ENCODE measurements around the gene DAZAP2.
A peak's percentile ranks its signal among the peaks of the same experiment; 100 is the strongest.
"Not testable (repeated sequence)": the region's sequence is repeated elsewhere in the genome, so short reads cannot be mapped to it uniquely, and the experiment has no call there.

The DAZAP2 gene

DNA sequence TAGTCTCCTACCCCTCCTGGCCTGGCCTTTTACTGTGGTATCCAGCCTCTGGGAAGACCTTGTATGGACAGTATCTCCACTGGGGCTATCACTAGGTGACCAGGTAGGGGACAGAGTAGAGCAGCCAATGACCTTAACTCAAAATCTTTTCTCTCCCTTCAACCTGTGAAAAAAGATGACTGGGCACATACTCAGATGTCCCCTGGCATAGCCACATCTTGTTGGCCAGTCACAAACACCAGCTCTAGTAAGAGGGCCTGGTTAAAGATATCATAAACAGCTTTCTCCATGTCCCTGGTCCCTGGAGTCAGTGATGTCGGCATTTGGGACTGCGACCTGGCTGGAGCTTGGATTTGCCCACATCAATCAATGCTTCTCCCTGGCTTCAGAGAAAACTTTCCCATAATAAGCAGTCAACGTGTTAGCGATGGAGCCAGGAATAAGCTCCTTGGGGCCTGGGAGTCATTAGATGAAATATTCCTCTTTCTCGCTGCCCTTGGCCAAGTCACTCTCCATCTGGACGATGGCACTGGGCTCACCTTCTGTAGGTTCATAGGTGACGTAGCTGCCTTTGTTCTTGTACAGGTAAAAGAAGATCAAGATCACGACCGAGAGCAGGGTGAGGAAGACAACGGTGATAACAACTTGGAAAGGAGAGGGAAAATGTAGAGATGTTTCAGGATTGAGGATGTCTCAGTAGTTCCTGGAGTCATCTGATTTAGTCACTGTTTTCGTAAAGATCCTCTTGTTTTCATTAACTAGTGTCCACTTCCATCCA lies 7.0 kb downstream of the DAZAP2 start:
- TF ChIP-seq JUND (IDR thresholded peaks at IDR 0.05; ENCODE audit: low read depth) = no peak
- in situ Hi-C loops (cut with HindIII; ENCODE audit: low pct_unique_long_range_greater_than_20kb, low sequenced_read_pairs) = no loop called here
- no peak for DNase-seq (ENCODE audit: low read depth in 1 of 2, low spot score in 1 of 2)

DNA sequence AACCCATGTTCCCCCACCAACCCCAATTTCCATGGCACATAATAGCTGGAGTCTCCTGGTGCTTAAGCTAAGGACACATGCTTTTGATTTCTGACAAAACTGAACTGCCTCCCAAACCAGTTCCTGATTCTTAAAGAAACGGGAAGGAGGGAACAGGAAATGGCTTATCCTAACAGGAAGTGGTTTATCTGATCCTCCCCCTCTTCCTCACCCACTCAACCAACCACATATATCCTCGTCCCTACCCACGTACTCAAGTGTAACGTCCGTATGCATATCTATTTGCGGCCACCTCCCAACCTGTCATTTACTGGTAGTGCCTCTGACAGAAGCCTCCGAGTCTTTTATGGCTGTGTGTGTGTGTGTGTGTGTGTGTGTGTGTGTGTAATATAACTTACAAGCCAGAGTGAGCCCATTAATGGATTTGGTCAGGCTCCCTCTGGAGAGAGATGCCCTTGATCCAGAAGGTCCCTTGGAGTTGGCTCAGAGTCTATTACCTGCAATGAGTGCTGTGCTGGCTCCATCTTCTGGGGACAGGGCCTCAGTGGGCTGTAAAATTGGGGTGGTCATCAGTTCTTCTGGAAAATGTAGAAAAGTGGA lies 7.7 kb downstream of the DAZAP2 start:
- TF ChIP-seq JUND (IDR thresholded peaks at IDR 0.05; ENCODE audit: low read depth) = no peak
- peak in 1 of 2 experiments; percentile 44 for DNase-seq (ENCODE audit: low read depth in 1 of 2, low spot score in 1 of 2)
- in situ Hi-C loops (cut with HindIII; ENCODE audit: low pct_unique_long_range_greater_than_20kb, low sequenced_read_pairs) = no loop called here

DNA sequence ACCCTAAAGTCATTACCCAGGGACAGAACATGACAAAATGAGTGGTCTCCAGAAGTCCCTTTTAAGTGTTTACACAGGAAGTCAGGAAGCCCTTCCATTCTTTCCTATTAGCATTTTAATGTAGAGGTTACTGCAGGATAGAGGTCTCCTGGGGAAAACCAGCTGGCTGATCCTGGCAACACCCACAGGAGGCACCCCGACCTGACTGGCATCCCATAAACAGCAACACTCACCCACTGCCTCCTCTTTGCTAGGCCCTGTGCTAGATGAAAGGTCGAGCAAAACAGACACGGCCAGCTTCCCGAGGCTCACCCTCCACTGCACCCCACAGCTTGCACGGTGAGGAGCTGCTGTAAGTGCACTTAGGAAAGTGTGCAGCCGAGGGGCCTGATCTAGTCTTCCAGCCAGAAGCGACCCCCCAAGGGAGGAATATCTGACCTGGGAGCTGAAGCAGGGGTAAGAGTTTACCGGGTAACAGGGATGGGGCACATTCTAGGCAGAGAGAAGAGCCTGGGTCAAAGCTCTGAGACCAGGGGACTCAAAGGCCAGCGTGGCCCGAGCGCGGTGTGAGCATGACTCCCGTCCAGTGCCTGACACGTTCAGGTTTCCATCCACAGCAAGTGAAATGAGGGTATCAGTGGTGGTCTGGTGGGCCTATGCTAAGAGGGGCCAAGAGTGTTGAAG lies 9.0 kb downstream of the DAZAP2 start:
- TF ChIP-seq JUND (IDR thresholded peaks at IDR 0.05; ENCODE audit: low read depth) = no peak
- DNase-seq (ENCODE audit: low read depth in 1 of 2, low spot score in 1 of 2) = no peak
- in situ Hi-C loops (cut with HindIII; ENCODE audit: low pct_unique_long_range_greater_than_20kb, low sequenced_read_pairs) = no loop called here

DNA sequence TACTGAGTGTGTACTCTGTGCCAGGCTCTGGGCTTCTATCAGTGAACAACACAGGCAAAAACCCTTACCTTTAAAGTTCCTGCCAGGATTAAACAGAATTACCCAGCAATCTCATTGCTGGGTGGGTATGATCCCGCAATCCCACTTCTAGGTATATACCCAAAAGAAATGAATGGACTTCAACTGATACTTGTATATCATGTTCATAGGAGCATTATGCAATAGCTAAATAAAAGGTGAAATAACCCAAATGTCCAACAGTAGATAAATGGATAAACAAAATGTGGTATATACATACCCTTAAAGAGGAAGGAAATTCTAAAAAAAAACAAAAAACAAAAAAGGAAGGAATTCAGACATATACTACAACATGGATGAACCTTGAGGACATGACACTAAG lies 14.7 kb downstream of the DAZAP2 start:
- no peak for DNase-seq (ENCODE audit: low read depth in 1 of 2, low spot score in 1 of 2)
- TF ChIP-seq JUND (IDR thresholded peaks at IDR 0.05; ENCODE audit: low read depth) = no peak
- in situ Hi-C loops (cut with HindIII; ENCODE audit: low pct_unique_long_range_greater_than_20kb, low sequenced_read_pairs) = no loop called here

DNA sequence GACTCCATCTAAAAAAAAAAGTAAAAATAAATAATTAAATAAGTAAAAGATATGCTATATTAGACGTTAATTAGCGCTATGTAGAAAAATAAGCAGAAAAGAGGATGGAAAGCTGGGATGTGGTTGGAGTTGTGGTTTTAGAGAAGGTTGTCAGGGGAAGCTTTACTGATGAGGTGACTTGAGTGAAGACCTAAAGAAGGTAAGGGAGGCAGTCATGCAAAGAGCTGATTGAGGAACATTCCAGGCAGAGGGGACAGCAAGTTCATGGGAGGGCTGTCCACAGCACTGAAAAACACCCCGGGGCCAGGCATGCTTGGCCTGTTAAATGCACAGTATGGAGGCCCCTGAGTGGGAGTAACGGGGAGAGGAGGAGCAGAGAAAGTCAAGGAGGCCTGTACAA lies 15.9 kb downstream of the DAZAP2 start:
- no peak for TF ChIP-seq JUND (IDR thresholded peaks at IDR 0.05; ENCODE audit: low read depth)
- in situ Hi-C loops (cut with HindIII; ENCODE audit: low pct_unique_long_range_greater_than_20kb, low sequenced_read_pairs) = no loop called here
- no peak for DNase-seq (ENCODE audit: low read depth in 1 of 2, low spot score in 1 of 2)

DNA sequence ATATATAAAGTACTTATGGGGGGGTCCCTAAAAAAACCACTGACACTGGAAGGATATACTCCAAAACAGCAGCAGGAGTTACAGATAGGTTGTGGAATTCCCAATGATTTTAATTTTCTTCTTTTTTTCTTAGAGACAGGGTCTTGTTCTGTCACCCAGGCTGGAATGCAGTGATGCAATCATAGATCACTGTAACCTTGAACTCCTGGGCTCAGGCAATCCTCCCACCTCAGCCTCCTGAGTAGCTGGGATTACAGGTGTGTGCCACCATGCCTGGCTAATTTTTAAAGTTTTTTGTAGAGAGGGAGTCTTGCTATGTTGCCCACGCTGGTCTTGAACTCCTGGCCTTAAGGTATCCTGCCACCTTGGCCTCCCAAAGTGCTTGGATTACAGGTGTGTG lies 21.0 kb downstream of the DAZAP2 start:
- in situ Hi-C loops (cut with HindIII; ENCODE audit: low pct_unique_long_range_greater_than_20kb, low sequenced_read_pairs); DNase-seq (ENCODE audit: low read depth in 1 of 2, low spot score in 1 of 2): not testable (repeated sequence)

DNA sequence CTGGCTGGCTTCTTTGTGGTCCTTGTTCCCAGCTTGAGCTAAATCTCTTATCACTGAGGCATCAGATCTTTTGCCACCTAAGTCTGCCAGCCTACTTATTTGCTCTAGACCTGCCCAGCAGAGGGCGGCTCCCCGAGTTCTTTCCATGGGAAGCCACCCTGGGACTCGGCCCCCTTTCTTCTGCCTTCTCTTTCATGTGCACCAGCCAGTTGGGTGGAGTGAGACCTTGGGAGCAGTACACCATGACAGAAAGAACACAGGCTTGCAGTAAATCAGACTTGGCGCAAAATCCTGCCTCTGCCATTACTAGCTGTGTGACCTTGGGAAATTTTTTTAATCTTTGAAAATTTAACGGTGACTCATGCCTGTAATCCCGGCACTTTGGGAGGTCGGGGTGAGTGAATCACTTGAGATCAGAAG lies 24.1 kb downstream of the DAZAP2 start:
- peak in 1 of 2 experiments; percentile 66 for DNase-seq (ENCODE audit: low read depth in 1 of 2, low spot score in 1 of 2)
- in situ Hi-C loops (cut with HindIII; ENCODE audit: low pct_unique_long_range_greater_than_20kb, low sequenced_read_pairs) = no loop called here
- TF ChIP-seq JUND (IDR thresholded peaks at IDR 0.05; ENCODE audit: low read depth) = no peak

DNA sequence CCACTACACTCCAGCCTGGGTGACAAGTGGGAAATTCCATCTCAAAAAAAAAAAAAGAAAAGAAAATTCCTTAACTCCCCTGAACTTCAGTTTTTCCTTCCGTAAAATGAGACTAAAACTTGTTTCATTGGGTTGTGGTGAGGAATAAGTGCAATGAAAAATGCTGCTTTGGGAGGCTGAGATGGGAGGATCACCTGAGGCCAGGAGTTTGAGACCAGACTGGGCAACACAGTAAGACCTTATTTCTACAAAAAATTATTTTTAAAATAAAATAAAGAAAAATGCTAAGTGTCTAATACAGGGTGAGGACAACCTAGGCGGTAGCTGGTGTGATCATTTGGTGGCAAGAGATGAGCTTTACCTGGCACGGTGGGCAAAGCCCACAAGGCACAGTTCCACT lies 24.7 kb downstream of the DAZAP2 start:
- DNase-seq (ENCODE audit: low read depth in 1 of 2, low spot score in 1 of 2) = no peak
- no peak for TF ChIP-seq JUND (IDR thresholded peaks at IDR 0.05; ENCODE audit: low read depth)
- in situ Hi-C loops (cut with HindIII; ENCODE audit: low pct_unique_long_range_greater_than_20kb, low sequenced_read_pairs) = no loop called here

DNA sequence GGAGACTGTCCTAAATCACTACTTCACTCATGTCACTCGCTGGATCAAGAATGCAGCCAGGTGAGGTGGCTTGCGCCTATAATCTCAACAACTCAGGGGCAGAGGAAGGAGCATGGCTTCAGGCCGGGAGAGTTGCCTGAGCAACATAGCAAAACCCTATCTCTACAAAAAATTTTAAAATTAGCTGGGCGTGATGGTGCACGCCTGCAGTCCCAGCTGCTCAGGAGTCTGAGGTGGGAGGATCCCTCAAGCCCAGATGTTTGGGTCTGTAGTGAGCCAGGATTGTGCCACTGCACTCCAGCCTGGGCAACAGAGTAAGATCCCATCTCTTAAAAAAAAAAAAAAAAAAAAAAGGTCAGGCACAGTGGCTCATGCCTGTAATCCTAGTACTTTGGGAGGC lies 25.7 kb downstream of the DAZAP2 start:
- no peak for DNase-seq (ENCODE audit: low read depth in 1 of 2, low spot score in 1 of 2)
- in situ Hi-C loops (cut with HindIII; ENCODE audit: low pct_unique_long_range_greater_than_20kb, low sequenced_read_pairs) = no loop called here
- TF ChIP-seq JUND (IDR thresholded peaks at IDR 0.05; ENCODE audit: low read depth) = no peak

DNA sequence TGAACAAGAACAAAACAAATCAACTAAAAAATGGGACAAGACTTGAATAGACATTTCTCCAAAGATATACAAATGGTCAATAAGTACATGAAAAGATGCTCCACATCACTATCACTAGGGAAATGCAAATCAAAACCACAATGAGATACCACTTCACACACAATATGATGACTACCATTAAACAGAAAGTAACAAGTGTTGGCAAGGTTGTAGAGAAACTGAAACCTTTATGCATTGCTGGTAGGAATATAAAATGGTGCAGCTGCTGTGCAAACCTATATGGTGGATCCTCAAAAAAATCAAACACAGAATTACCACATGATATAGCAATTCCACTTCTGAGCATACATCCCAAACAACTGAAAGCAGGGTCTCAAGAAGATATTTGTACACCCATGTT lies 26.4 kb downstream of the DAZAP2 start:
- in situ Hi-C loops (cut with HindIII; ENCODE audit: low pct_unique_long_range_greater_than_20kb, low sequenced_read_pairs) = no loop called here
- no peak for TF ChIP-seq JUND (IDR thresholded peaks at IDR 0.05; ENCODE audit: low read depth)

DNA sequence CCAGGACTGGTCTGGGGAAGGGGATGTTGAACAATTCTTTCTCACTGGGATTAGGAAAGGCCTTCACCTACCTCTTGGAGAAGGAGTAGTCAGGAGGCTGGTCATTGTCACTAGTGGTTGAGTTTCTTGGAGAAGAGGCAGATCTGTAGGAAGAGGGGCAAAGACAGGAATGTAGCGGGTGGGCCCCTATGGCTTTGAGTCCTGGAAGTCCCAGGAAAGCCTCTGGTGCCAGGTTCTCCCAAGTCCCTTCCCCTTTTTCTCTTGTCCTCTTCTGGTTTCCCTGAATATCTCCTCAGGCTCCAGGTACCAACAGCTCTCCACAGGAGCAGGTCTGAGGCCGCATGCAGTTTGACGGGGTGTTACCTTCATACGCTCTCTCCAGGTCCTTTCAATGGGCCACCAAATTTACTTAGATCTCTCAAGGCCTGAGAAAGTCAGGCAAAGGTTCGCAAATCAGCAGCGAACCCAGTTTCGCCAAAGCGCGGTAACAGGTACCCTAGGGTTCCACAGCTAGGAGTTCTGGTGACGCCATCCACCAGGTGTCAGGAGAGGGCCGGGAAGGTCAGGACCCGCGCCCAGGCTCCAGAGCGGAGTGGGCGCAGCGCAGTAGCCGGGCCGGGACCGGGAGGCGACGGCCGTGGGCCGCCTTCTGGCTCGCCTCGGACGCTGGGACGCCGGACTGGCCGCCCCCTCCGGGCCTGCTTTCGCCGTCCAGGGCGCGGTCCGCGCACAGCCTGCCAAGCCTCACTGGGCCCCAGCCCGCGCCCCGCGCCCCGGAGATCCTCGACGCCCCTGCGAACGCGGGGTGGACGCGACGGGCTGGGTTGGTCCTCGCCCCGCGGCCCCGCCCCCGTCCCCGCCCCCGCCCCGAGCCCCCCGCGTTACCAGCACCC lies 30.8 kb downstream of the DAZAP2 start:
- peak; percentile 84 to 85 for DNase-seq (ENCODE audit: low read depth in 1 of 2, low spot score in 1 of 2)
- in situ Hi-C loops (cut with HindIII; ENCODE audit: low pct_unique_long_range_greater_than_20kb, low sequenced_read_pairs) = no loop called here

More for the DNA sequence above, 26.4 kb downstream of the DAZAP2 start:
- no peak for DNase-seq (ENCODE audit: low read depth in 1 of 2, low spot score in 1 of 2)

More for the DNA sequence above, 30.8 kb downstream of the DAZAP2 start:
- no peak for TF ChIP-seq JUND (IDR thresholded peaks at IDR 0.05; ENCODE audit: low read depth)

All from T47D (cell line).